ENCODE data around the gene VPREB3.

The VPREB3 gene

GRCh38 chr22:23782252-23782651 lies 28.0 kb upstream of the VPREB3 start:
- no peak for FAIRE-seq

- FAIRE-seq, result no peak
These were observed 27.4 kb upstream of the VPREB3 start for GRCh38 chr22:23781511-23782183.

GRCh38 chr22:23781065-23781464 lies 26.8 kb upstream of the VPREB3 start:
- no peak for FAIRE-seq

- no peak for FAIRE-seq
These were observed 26.0 kb upstream of the VPREB3 start for GRCh38 chr22:23780146-23780748.

- no peak for FAIRE-seq
These were observed 25.5 kb upstream of the VPREB3 start for GRCh38 chr22:23779731-23780130.

GRCh38 chr22:23779083-23779482 lies 24.9 kb upstream of the VPREB3 start:
- FAIRE-seq, result no peak

- no peak for FAIRE-seq
These were observed 24.3 kb upstream of the VPREB3 start for GRCh38 chr22:23778577-23778900.

- FAIRE-seq, result no peak
These were observed 23.8 kb upstream of the VPREB3 start for GRCh38 chr22:23777776-23778576.

GRCh38 chr22:23775779-23776375 lies 21.7 kb upstream of the VPREB3 start:
- FAIRE-seq, result no peak

GRCh38 chr22:23774922-23775436 lies 20.8 kb upstream of the VPREB3 start:
- FAIRE-seq, result no peak

- no peak for FAIRE-seq
These were observed 20.1 kb upstream of the VPREB3 start for GRCh38 chr22:23774114-23774921.

GRCh38 chr22:23773483-23774113 lies 19.4 kb upstream of the VPREB3 start:
- no peak for FAIRE-seq

- no peak for FAIRE-seq
These were observed 18.6 kb upstream of the VPREB3 start, which contains the start of gene MMP11 for GRCh38 chr22:23772649-23773473. TSS of gene MMP11 (plus strand) at chr22:23772849. CDS start at chr22:23772871, 22 bp downstream.

- no peak for FAIRE-seq
These were observed 18.1 kb upstream of the VPREB3 start for GRCh38 chr22:23772315-23772648.

- FAIRE-seq, result no peak
These were observed 15.2 kb upstream of the VPREB3 start for GRCh38 chr22:23769321-23769965.

- no peak for FAIRE-seq
These were observed 13.7 kb upstream of the VPREB3 start, which contains the start of gene CHCHD10 for GRCh38 chr22:23767673-23768548. TSS of gene CHCHD10 (minus strand) at chr22:23767972. CDS start at chr22:23767874, 98 bp downstream.

GRCh38 chr22:23767303-23767672 lies 13.1 kb upstream of the VPREB3 start:
- FAIRE-seq, result no peak

- no peak for FAIRE-seq
These were observed 11.0 kb upstream of the VPREB3 start for GRCh38 chr22:23764899-23765881.
